OCI-LY3 (cell line): ENCODE data around the gene BCL7C.

Experiments used
- EZH2phosphoT487 ChIP-seq: fragments of 200-600 bp; shearing (Covaris generic); IDR thresholded peaks from 2 replicates; pipeline ENCODE4 v1.6.1; 2018; ENCODE audit warnings: antibody characterized with exemption, mixed run types, low read depth
- TF ChIP-seq, protein P1 (sequence below): fragments of 200-600, 300-600 bp; sonication (generic); IDR thresholded peaks from 2 replicates; pipeline ENCODE4 v1.5.1; 2014; ENCODE audit warnings: antibody characterized with exemption, low read length, low read depth

DNA sequence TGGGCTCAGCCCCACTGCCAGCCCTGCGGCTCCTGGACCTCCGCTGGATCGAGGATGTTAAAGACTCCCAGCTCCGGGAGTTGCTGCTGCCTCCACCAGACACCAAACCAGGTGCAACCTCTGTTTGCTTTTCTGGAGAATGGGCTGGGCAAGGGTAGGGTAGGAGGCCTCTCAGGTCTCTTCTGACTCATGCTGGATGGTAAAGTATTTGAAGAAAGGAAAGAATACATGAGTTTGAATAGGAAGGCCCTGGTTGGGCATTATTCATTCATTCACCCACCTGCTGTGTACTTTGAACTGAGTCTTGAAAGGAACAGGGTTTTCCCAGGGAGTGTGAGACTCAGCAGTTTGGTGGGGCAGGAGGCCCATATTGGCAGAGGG lies 48.5 kb upstream of the BCL7C start:
- no peak for TF ChIP-seq EZH2phosphoT487
- TF ChIP-seq, protein P1, sequence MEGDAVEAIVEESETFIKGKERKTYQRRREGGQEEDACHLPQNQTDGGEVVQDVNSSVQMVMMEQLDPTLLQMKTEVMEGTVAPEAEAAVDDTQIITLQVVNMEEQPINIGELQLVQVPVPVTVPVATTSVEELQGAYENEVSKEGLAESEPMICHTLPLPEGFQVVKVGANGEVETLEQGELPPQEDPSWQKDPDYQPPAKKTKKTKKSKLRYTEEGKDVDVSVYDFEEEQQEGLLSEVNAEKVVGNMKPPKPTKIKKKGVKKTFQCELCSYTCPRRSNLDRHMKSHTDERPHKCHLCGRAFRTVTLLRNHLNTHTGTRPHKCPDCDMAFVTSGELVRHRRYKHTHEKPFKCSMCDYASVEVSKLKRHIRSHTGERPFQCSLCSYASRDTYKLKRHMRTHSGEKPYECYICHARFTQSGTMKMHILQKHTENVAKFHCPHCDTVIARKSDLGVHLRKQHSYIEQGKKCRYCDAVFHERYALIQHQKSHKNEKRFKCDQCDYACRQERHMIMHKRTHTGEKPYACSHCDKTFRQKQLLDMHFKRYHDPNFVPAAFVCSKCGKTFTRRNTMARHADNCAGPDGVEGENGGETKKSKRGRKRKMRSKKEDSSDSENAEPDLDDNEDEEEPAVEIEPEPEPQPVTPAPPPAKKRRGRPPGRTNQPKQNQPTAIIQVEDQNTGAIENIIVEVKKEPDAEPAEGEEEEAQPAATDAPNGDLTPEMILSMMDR, result no peak
